ACC112 (cell line): ENCODE data around the gene SLC7A4.

Experiments used
- H2AFZ ChIP-seq: fragments of 200-600 bp; sonication (generic); one replicate; pipeline ENCODE4 v1.6.0; 2017; ENCODE audit warnings: antibody characterized with exemption, low read length; ENCODE audit not compliant: unreplicated experiment
- H3K27ac ChIP-seq: fragments of 200-600 bp; sonication (generic); 2 replicates; pipeline ENCODE4 v1.5.1; 2014; ENCODE audit warnings: low read depth, mild to moderate bottlenecking, antibody characterized with exemption, low read length, moderate library complexity
- H3K27me3 ChIP-seq: fragments of 200-600 bp; sonication (generic); 2 replicates; pipeline ENCODE4 v1.6.1; 2014; ENCODE audit warnings: mild to moderate bottlenecking, antibody characterized with exemption, low read length, moderate library complexity, mixed read lengths; ENCODE audit not compliant: insufficient read depth
- H3K36me3 ChIP-seq: fragments of 200-600 bp; sonication (generic); 2 replicates; pipeline ENCODE4 v1.6.1; 2016; ENCODE audit warnings: mild to moderate bottlenecking, antibody characterized with exemption, low read length, moderate library complexity, mixed read lengths; ENCODE audit not compliant: insufficient read depth
- H3K4me1 ChIP-seq: fragments of 200-600 bp; sonication (generic); one replicate; pipeline ENCODE4 v1.6.1; 2016; ENCODE audit warnings: low read length, mixed read lengths; ENCODE audit not compliant: insufficient read depth, unreplicated experiment, control insufficient read depth
- H3K4me3 ChIP-seq: fragments of 200-600 bp; sonication (generic); 2 replicates; pipeline ENCODE4 v1.5.1; 2014; ENCODE audit warnings: mild to moderate bottlenecking, low read depth, low read length
- H3K79me2 ChIP-seq: fragments of 200-600 bp; sonication (generic); one replicate; pipeline ENCODE4 v1.6.0; 2016; ENCODE audit warnings: low read length; ENCODE audit not compliant: control insufficient read depth, unreplicated experiment, insufficient read depth

Gene SLC7A4

DNA sequence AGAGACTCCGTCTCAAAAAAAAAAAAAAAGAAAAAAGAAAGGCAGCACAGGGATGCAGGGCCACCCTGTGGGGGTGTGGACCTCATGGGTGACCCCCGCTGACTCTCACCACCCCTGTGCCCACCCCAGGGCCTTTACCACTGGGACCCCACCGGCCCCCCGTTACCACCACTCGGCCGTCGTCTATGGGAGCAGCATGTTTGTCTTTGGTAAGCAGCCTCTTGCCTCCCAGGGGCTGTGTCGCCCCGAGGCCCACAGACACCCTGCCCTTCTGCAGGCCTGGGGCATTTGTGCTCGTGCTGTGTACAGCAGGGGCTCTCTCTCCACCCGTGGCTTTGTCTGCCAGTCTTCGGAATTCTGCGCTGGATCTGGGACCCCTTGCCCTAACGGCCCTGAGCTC is 45.0 kb downstream of the SLC7A4 start:
- H3K4me3 ChIP-seq, result no peak overlapping the region
- peaks cover 12% of the 10 kb centered on the region for H3K79me2 ChIP-seq
- no peak overlapping the region for H3K27ac ChIP-seq
- H3K36me3 ChIP-seq, result no peaks in the 10 kb centered on the region
- H2AFZ ChIP-seq, result no peak overlapping the region
- H3K4me1 ChIP-seq, result peaks cover 9% of the 10 kb centered on the region
- no peaks in the 10 kb centered on the region for H3K27me3 ChIP-seq

DNA sequence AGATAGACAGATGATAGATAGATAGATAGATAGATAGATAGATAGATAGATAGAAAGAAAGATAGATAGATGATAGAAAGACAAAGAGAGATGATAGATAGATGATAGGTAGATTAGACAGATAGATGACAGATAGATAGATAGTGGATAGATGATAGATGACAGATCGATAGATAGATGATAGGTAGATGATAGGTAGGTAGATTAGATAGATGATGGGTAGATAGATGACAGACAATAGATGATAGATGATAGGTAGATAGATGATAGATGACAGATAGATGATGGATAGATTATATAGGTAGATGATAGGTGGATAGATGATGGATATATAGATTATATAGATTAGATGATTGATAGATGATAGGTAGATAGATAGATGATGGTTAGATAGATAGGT is 46.0 kb downstream of the SLC7A4 start:
- Histone ChIP-seq H3K4me3 (no peak overlapping the region), H3K36me3 (no peaks in the 10 kb centered on the region), H3K27me3 (no peaks in the 10 kb centered on the region), H3K27ac (no peak overlapping the region), H2AFZ (no peak overlapping the region), H3K79me2 (peaks cover 14% of the 10 kb centered on the region), H3K4me1 (peaks cover 9% of the 10 kb centered on the region)

DNA sequence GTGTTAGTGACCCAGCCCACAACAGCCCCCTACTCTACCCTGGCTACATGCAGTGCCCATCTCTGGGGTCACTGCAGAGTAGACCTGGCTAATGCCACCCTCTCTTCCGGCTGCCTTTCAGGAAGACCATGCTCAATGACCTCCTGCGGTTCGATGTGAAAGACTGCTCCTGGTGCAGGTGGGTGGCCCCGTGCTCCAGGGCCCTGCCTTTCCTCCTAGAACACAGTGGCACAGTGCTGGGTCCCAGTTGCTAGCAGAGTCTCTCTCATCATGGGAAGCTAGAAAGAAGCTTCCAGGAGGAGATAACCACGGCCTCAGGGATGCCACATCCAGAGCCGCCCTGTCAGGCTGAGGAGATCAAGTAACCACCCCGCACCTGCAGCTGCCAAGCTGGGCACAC is 46.6 kb downstream of the SLC7A4 start:
- peaks cover 9% of the 10 kb centered on the region for H3K4me1 ChIP-seq
- peaks cover 14% of the 10 kb centered on the region for H3K79me2 ChIP-seq
- no peak overlapping the region for H3K27ac ChIP-seq
- H3K36me3 ChIP-seq, result no peaks in the 10 kb centered on the region
- H2AFZ ChIP-seq, result no peak overlapping the region
- no peaks in the 10 kb centered on the region for H3K27me3 ChIP-seq
- no peak overlapping the region for H3K4me3 ChIP-seq

DNA sequence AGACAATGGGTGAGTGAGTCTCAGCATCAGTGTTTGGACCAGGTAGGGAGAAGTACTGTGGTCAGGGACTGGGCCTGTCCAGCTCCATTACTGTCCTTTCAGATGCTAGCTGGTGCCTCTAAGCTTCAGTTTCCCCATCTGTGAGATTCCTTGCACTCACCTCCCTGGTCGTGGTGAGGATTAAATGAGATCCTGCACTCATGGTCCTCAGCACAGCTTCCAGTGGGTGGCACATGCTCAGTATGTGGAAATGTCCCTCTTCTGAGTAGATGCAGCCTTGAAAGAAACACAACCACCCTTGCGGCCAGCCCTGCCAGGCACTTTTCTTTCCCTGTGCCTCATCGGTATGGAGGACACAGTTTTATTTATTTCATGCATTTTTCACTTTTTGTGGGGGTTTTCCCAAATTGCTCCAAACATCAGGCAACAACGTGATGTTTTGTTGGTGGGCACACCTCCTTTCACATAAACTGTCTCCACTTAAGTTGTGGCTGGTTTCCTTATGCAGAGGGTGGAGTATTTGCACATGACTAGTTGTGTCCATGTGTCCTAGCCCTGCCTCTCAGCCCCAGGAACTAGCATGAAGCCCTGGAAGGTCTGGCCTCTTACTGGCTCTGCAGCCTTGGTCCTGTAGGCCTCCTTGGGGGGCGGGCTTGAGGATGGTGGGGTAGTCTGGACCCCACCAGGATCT is 49.1 kb downstream of the SLC7A4 start:
- H3K27ac ChIP-seq, result no peak overlapping the region

DNA sequence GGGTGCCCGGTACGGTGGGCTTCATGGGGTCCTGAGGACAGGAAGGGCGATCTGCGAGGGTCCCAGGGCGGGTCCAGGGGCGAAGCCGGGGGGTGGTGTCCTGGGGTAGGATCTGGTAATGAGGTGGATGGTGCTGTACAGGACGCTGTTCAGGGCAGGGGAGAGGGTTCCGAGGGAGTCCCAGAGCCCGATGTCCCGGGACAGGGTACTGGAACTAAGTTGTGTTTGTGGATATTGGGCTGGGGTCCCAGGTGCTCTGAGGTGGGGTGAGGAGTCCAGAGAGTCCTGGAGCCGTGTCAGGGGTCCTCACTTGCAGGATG is 49.8 kb downstream of the SLC7A4 start:
- Histone ChIP-seq H3K27me3 (no peaks in the 10 kb centered on the region), H3K36me3 (no peaks in the 10 kb centered on the region), H3K27ac (no peak overlapping the region; the same call in 1 of the 2 replicates), H3K4me1 (peaks cover 9% of the 10 kb centered on the region), H3K4me3 (peak overlapping the region; percentile 98), H2AFZ (peak overlapping the region; percentile 68), H3K79me2 (peaks cover 14% of the 10 kb centered on the region)

More for the DNA sequence above, 49.1 kb downstream of the SLC7A4 start:
- H3K36me3 ChIP-seq, result no peaks in the 10 kb centered on the region
- no peaks in the 10 kb centered on the region for H3K27me3 ChIP-seq
- H3K4me3 ChIP-seq, result peak overlapping the region; percentile 98
- H3K4me1 ChIP-seq, result peaks cover 9% of the 10 kb centered on the region
- H2AFZ ChIP-seq, result no peak overlapping the region
- peaks cover 14% of the 10 kb centered on the region for H3K79me2 ChIP-seq

DNA sequence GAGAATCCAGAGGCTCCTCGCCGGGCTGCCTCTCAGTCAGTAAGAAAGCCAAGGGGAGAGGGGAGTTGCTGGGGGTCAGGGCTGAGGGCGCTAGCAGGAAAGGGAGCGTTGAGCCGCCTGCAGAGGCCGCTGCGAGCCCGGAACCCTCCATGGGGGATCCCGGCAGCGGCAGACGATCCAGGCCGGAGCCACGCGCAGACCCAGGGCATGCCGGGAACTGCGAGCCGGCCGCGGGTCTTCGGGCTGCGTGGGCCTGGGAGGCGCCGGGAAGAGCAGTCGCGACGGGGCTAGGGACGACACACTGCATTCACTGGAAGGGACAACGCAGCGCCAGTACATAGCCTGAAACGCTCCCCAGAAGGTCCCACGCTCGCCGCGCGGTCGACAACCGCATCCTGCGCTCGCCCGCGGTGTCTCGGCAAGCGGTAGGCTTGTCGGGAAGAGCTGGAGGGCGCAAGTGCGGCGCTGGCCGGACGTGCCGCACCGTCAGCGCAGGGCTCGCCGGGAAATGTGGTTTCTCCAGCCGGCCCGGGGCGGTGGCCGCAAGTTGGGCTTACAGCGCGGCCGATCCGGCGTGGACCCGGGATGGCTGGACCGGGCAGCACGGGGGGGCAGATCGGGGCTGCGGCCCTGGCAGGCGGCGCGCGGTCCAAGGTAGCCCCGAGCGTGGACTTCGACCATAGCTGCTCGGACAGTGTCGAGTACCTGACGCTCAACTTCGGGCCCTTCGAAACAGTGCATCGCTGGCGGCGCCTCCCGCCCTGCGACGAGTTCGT is 50.4 kb downstream of the SLC7A4 start, which contains the start of gene LZTR1:
Gene LZTR1, plus strand, starts transcription at position 511 of the 776 bp plus-strand sequence. Its CDS starts 75 bp downstream, at position 586.
- Histone ChIP-seq H3K4me1 (peaks cover 9% of the 10 kb centered on the region), H3K4me3 (peak within 1 kb of the TSS; percentile 98), H3K36me3 (no peaks in the 10 kb centered on the region), H3K27ac (peak within 1 kb of the TSS; percentile 50), H2AFZ (peak within 1 kb of the TSS; percentile 68), H3K27me3 (no peaks in the 10 kb centered on the region), H3K79me2 (peaks cover 14% of the 10 kb centered on the region)

DNA sequence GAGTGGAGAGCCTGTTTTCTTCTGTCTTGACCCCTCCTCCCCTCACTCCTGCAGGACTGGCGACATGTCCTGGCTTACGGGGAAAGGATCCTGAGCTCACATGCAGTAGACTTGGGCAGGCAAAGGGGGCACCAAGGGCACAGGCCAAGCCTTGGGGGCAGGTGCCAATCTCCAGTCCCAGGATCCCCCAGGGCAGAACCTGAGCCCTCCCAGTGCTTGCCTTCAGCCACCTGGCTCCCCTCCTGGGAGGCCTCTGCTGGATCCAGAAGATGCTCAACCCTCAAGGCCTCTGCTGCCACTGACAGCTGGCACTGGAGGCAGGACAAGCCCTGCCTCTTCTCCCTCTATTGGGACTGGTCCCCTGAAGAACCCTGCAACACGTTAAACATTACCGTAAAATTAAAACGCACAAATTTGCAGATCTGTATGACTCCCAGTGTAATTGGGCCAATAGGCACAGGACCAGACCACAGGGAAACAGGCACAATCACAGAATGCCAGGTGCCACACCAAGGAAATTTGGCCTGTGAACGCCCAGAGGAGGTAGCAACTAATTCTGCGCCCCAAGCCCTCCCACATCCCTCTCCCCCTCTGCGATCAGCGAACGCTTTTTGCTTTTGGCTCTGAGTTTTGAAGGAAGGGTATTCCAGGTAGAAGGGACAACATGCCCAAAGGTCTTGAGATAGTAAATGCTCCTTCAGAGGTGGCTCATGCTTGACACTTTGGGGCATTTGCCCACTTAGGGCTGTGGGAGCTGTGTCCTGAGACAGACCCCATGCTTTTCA is 51.2 kb downstream of the SLC7A4 start:
- Histone ChIP-seq H3K79me2 (peaks cover 14% of the 10 kb centered on the region), H2AFZ (peak overlapping the region; percentile 57), H3K27ac (peak overlapping the region; percentile 50)

DNA sequence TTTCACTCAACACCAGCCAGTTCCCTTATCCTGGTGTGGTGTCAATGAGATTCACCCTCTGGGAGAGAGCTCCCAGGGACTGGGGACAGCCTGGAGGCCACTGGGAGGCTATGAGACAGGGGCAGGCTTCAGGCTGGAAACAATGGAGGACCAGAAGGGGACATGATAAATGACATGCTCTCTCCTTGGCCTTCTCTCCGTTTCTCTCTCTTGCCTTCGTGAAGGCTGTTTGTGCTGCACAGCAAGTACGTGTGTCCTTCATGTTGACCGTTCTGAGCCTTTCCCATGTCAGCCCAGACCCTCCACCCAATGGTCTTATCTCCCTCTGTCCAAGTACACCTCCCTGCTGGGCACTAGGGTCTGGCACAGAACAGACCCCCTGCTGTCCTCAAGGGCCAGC is 51.8 kb downstream of the SLC7A4 start:
- peaks cover 14% of the 10 kb centered on the region for H3K79me2 ChIP-seq
- peaks cover 9% of the 10 kb centered on the region for H3K4me1 ChIP-seq
- H3K27ac ChIP-seq, result no peak overlapping the region
- no peaks in the 10 kb centered on the region for H3K36me3 ChIP-seq
- no peak overlapping the region for H3K4me3 ChIP-seq
- no peak overlapping the region for H2AFZ ChIP-seq
- H3K27me3 ChIP-seq, result no peaks in the 10 kb centered on the region

More for the DNA sequence above, 51.2 kb downstream of the SLC7A4 start:
- Histone ChIP-seq H3K4me1 (peaks cover 9% of the 10 kb centered on the region), H3K4me3 (peak overlapping the region; percentile 98), H3K27me3 (no peaks in the 10 kb centered on the region), H3K36me3 (no peaks in the 10 kb centered on the region)

DNA sequence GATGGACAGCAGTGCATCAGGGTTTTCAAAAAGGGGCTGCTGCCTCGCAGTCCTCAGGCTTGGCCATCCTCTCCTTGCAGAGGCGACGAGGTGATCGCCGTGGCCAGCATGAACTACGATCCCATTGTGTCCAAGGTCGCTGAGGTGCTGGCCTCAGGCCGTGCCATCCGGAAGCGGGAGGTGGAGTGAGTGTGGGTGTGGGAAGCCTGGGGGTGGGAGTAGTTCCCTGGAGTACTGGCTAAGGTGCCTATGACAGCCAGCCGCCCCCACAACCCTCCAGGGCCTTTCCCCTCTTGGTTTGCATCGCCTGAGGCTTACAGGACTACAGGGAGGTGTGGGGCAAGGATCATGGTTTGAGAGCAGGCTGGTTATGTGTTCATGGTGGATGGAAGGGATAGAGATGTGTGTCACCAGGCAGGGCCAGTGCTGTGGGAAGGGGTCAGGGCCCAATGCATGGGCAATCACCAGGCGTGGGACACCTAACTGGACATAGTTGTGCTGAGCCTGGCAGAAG is 52.4 kb downstream of the SLC7A4 start:
- H3K36me3 ChIP-seq, result no peaks in the 10 kb centered on the region
- H3K4me1 ChIP-seq, result peaks cover 9% of the 10 kb centered on the region
- H3K4me3 ChIP-seq, result peak overlapping the region; percentile 67
- H2AFZ ChIP-seq, result no peak overlapping the region
- no peak overlapping the region for H3K27ac ChIP-seq
- H3K27me3 ChIP-seq, result no peaks in the 10 kb centered on the region
- peaks cover 14% of the 10 kb centered on the region for H3K79me2 ChIP-seq

DNA sequence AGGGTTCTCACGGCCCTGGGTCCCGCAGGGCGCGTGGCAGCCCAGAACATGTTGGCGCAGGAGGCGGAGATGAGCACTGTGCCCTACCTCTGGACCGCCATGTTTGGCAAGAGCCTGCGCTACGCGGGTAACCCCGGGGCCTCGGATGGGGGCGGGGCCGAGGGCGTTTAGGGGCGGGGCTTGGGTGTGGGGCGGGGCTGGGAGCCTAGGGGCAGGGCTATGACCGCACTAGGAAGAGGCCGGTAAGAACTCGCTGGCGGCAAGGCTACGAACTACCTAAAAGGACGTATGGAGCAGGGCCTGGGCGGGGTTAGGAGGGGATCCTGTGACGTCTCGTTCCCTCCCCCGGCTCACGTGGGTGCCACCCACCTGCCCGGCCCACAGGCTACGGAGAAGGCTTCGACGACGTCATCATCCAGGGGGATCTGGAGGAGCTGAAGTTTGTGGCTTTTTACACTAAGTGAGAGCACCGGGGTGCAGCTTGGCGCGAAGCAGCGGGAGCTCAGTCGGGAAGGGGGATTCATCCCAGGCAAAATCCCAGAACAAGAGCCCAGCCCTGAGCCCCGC is 53.0 kb downstream of the SLC7A4 start:
- Histone ChIP-seq H2AFZ (no peak overlapping the region), H3K27ac (no peak overlapping the region), H3K4me3 (peak overlapping the region; percentile 67), H3K36me3 (no peaks in the 10 kb centered on the region), H3K27me3 (no peaks in the 10 kb centered on the region), H3K79me2 (peaks cover 14% of the 10 kb centered on the region), H3K4me1 (peaks cover 9% of the 10 kb centered on the region)
